Natural killer cell treated with Interleukin-12 subunit alpha and Interleukin-12 subunit beta and Interleukin-15 and Interleukin-18, amount 100 ng/mL, for 72 hours (primary cell): Measurements from ENCODE around the gene SPPL2B. TPM values are rescaled to one million over a fixed set of nuclear protein-coding genes. Genes with fewer than 3 reads are reported as not detected.
"Not testable (repeated sequence)": the region's sequence is repeated elsewhere in the genome, so short reads cannot be mapped to it uniquely, and the experiment has no call there.

Experiments used
- ATAC-seq, 2 donors: fragments of 150-1000 bp; cut with Tn5 transposase in 1 of 2; sonication (Bioruptor Pico), chemical (Tn5 transposase) in 1 of 2; 2 replicates each; pipeline ENCODE4 v1.10.0; 2021
- DNase-seq: peaks from one replicate; pipeline ENCODE4 v3.0.0; 2022; ENCODE audit warnings: low spot score
- H3K27ac Mint-ChIP-seq, 2 donors: 1 replicate in 1 of 2; 2 replicates in 1 of 2; pipeline ENCODE4 v1.8.0; 2022; ENCODE audit warnings: mixed read lengths in 2 of 2, mild to moderate bottlenecking in 1 of 2, moderate library complexity in 1 of 2
- H3K27me3 Mint-ChIP-seq, 2 donors: 1 replicate in 1 of 2; 2 replicates in 1 of 2; pipeline ENCODE4 v1.8.0; 2022; ENCODE audit warnings: mixed read lengths in 2 of 2
- H3K36me3 Mint-ChIP-seq: one replicate; pipeline ENCODE4 v1.8.0; 2022; ENCODE audit warnings: mixed read lengths
- H3K4me1 Mint-ChIP-seq, 2 donors: 1 replicate in 1 of 2; 2 replicates in 1 of 2; pipeline ENCODE4 v1.8.0; 2022; ENCODE audit warnings: low read depth in 2 of 2, mixed read lengths in 2 of 2, mild to moderate bottlenecking in 1 of 2
- H3K4me3 Mint-ChIP-seq: one replicate; pipeline ENCODE4 v1.8.0; 2022; ENCODE audit warnings: mixed read lengths
- H3K9me3 Mint-ChIP-seq: 2 replicates; pipeline ENCODE4 v1.8.0; 2022; ENCODE audit warnings: mixed read lengths
- total RNA-seq, 2 donors: library from RNA; stranded (reverse); gene quantifications; one replicate each; pipeline ENCODE4 v1.2.3, GENCODE V29; 2022

The SPPL2B gene
- total RNA-seq, 2 donors from 2014 or later = 41.3 to 97.6 TPM

DNA sequence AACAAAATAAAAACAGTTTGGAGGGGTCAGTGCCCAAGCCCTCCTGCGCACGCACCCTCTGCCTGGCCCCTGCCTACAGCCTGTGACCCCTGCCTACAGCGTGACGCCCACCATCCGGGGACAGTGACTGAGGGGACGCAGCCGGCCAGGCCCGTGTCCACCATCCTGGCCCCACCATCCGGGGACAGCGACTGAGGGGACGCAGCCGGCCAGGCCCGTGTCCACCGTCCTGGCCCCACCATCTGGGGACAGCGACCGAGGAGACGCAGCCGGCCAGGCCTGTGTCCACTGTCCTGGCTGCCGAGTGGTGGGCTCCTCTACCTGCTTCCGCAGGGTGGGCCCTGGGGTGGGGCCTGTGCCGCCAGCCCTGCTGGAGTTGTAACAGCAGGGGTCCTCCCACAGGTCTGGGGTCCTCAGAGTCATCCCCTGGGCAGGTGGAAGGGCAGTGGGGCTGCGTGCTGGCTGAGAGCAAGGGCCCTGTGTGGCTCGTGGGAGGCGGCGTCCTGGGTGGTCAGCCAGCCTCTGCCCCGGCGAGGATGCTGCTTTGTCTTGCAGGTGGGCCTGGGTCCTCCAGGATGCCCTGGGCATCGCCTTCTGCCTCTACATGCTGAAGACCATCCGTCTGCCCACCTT is 14.3 kb downstream of the SPPL2B start:
- no peaks in the 10 kb centered on the region for H3K9me3 Mint-ChIP-seq
- no peaks in the 10 kb centered on the region for H3K27me3 Mint-ChIP-seq
- no peak overlapping the region for H3K4me3 Mint-ChIP-seq
- no peak overlapping the region for H3K27ac Mint-ChIP-seq
- DNase-seq (no peak), ATAC-seq (peak in 1 of 2 donors; percentile 12)
- H3K36me3 Mint-ChIP-seq = no peaks in the 10 kb centered on the region
- H3K4me1 Mint-ChIP-seq = peaks cover 0 to 3% of the 10 kb centered on the region in 2 donors

DNA sequence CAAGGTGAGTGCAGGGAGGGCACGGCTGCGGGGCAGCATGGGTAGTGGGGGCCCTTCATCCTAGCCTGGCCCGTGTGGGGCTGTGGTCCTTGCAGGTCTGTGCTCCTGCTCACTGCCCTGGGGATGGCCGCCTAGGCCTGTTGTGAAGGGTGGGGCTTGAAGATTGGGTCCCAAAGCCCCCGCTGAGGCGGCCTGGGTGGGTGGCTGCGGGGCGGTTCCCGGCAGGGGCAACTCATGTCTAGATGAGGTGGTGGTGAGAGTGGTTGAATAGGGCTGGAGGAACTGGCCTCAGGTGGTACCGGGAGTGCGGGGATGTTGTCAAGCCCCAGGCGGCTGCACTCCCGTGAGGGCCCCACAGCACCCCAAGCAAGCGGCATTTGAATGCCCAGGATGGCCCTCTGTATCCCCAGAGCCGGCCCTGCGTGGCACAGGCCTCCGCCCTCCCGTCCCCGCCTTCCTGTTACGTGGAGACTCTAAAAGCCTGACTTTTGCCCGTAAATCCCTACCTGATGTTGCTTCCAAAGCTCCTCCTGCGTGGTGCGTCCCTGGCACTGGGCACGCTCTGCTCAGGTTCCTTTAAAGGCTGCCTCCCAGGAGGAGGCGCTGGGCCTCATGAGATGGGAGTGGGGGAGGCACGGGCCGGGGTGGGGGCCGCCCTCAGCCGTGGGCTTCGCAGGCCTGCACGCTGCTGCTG is 15.0 kb downstream of the SPPL2B start:
- no peak for DNase-seq
- Mint-ChIP-seq H3K27me3 (no peaks in the 10 kb centered on the region), H3K27ac (no peak overlapping the region), H3K9me3 (no peaks in the 10 kb centered on the region), H3K4me3 (no peak overlapping the region), H3K4me1 (peaks cover 0 to 3% of the 10 kb centered on the region in 2 donors), H3K36me3 (no peaks in the 10 kb centered on the region)
- ATAC-seq = peak; percentile 14 to 29

DNA sequence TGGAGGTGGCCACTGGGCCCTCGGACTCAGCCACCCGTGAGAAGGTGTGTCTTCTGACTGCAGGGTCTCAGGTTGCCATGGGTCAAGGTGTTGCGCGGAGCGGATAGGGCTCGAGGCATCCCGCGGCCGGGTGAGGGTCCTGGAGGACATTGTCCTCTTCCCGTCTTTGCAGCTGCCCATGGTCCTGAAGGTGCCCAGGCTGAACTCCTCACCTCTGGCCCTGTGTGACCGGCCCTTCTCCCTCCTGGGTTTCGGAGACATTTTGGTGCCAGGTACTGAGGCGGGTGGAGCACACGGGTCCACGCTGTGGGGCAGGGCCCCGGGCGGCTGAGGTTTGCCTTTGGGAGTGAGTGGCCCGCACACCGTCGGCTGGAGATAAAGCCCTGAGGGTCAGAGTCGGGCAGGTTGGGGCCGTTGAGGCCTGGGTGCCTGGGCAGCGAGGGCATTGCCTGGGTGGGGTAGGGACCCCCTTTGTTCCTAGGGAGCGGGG is 15.9 kb downstream of the SPPL2B start:
- Mint-ChIP-seq H3K4me1 (peaks cover 0 to 3% of the 10 kb centered on the region in 2 donors), H3K9me3 (no peaks in the 10 kb centered on the region), H3K27me3 (no peaks in the 10 kb centered on the region), H3K27ac (no peak overlapping the region), H3K4me3 (no peak overlapping the region), H3K36me3 (no peaks in the 10 kb centered on the region)
- no peak for ATAC-seq
- peak; percentile 50 for DNase-seq

DNA sequence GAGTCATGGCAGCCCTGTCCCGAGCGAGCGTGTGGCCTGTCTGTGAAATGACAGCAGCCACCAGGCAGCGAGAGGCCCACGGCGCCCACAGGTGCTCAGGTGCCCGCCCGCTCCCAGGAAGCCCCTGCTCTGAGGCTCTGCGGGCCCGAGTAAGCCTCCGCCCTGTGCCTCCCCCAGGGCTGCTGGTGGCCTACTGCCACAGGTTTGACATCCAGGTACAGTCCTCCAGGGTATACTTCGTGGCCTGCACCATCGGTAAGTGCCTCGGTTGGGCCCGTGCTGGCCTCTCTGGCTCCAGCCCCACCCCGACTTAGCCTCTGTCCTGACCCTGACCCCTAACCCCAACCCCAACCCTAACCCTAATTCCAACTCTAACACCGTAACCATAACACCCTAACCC is 16.6 kb downstream of the SPPL2B start:
- Mint-ChIP-seq H3K36me3 (no peaks in the 10 kb centered on the region), H3K4me3 (no peak overlapping the region), H3K27ac (no peak overlapping the region), H3K4me1 (peaks cover 0 to 3% of the 10 kb centered on the region in 2 donors), H3K27me3 (no peaks in the 10 kb centered on the region), H3K9me3 (no peaks in the 10 kb centered on the region)
- ATAC-seq (no peak), DNase-seq (no peak)

DNA sequence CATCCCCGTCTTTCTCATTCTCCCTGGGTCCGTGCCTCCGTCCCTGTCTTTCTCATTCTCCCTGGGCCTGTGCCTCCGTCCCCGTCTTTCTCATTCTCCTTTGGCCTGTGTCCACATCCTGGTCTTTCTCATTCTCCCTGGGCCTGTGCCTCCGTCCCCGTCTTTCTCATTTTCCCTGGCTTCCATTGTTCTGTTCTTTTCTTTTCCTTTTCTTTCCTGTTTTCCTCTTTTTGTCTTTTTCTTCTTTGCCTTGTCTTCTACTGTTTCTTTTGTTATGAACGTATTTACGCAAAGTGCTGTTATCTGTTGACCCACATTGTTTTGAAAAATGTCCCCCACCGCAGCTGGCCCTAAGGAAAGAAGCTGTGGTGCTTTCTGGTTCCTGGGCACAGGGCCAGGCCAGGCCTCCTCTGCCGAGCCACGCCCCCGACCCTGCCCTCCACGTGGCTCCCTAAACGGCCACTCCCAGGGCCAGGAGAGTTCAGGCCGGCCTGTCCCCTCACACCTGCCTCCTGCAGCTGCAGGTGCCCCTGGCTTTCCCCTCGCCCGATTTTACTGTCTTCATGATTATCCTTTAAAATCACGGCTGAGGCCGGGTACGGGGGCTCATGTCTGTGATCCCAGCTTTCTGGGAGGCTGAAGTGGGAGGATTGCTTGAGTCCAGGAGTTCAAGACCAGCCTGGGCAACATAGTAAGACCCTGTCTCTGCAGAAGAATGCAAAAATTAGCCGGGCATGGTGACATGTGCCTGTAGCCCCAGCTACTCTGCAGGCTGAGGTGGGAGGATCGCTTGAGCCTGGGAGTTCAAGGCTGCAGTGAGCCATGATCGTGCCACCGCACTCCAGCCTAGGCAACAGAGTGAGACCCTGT is 17.5 kb downstream of the SPPL2B start:
- H3K36me3 Mint-ChIP-seq = no peaks in the 10 kb centered on the region
- H3K27me3 Mint-ChIP-seq = no peaks in the 10 kb centered on the region
- no peak overlapping the region for H3K4me3 Mint-ChIP-seq
- no peaks in the 10 kb centered on the region for H3K9me3 Mint-ChIP-seq
- H3K27ac Mint-ChIP-seq = no peak overlapping the region
- H3K4me1 Mint-ChIP-seq = peaks cover 0 to 3% of the 10 kb centered on the region in 2 donors
- ATAC-seq (no peak), DNase-seq (no peak)

DNA sequence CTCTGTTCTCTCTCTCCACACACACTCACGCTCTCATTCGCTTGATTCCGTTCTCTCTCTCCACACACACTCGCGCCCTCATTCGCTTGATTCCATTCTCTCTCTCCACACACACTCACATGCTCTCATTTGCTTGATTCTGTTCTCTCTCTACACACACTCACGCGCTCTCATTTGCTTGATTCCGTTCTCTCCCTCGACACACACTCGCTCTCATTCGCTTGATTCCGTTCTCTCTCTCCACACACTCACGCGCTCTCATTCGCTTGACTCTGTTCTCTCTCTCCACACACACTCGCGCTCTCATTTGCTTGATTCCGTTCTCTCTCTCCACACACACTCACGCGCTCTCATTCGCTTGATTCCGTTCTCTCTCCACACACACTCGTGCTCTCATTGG is 21.3 kb downstream of the SPPL2B start:
- H3K36me3 Mint-ChIP-seq, H3K27ac Mint-ChIP-seq, DNase-seq, H3K27me3 Mint-ChIP-seq, H3K9me3 Mint-ChIP-seq, H3K4me3 Mint-ChIP-seq, H3K4me1 Mint-ChIP-seq, ATAC-seq: not testable (repeated sequence)

DNA sequence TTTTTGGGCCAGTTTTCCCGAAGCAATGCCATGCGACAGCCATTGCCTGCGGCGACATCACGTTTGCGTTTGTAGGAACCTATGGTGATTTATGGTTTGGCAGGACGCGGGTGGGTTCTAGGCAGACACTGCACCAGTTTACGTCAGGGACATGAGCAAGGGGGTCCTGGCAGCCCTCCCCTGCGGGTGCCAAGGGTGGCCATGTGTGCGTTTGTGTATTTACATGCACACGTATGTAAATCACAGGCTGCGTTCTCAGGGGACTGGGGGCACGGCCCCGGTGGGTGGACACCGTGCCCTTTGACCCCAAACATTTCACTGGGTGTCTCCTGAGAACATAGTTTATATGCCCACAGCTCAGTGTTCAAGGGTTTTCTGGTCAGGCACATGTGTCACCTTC is 22.2 kb downstream of the SPPL2B start:
- no peak for ATAC-seq
- no peak for DNase-seq
- H3K4me1 Mint-ChIP-seq = peaks cover 0 to 3% of the 10 kb centered on the region in 2 donors
- H3K36me3 Mint-ChIP-seq = no peaks in the 10 kb centered on the region
- H3K27ac Mint-ChIP-seq = no peak overlapping the region
- no peak overlapping the region for H3K4me3 Mint-ChIP-seq
- no peaks in the 10 kb centered on the region for H3K9me3 Mint-ChIP-seq
- no peaks in the 10 kb centered on the region for H3K27me3 Mint-ChIP-seq

DNA sequence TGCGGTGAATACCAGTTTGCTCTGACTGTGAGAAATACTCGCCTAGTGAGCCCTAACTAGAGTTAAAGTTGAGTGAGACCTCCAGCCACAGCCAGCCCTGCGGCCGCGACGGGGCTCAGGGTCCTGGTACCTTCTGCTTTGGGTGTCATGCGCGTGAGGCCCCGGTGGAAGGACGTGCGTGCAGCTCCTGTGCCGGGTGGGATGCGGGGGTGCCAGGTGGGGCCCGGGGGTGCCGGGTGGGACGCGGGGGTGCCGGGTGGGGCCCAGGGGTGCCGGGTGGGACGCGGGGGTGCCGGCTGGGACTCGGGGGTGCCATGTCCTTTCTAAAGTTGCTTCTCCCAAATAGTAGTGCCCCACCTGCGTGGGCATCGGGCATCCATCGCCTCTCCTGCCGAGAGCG is 23.1 kb downstream of the SPPL2B start:
- ATAC-seq (no peak), DNase-seq (no peak)
- no peaks in the 10 kb centered on the region for H3K27me3 Mint-ChIP-seq
- H3K9me3 Mint-ChIP-seq = no peaks in the 10 kb centered on the region
- H3K27ac Mint-ChIP-seq = no peak overlapping the region
- no peaks in the 10 kb centered on the region for H3K36me3 Mint-ChIP-seq
- H3K4me1 Mint-ChIP-seq = no peaks in the 10 kb centered on the region
- no peak overlapping the region for H3K4me3 Mint-ChIP-seq

DNA sequence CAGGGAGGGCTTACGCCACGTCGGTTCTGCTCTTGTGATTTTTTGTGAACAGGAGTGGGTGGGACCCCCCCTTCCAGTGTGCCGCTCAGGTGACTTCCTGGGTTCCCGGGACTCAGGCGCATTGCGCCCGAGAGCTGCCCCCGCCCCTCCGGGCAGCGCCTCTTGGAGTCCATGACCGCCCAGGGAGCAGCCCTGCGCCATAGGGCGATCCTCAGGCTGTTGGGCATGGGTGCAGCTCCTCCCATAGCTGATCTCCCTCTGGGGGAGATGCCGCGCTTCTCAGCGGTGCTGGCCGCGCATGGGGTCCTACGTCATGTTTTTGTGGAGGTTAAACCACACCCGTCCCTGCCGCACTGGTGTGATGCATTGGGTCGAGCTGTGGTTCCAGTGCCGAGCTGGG is 23.6 kb downstream of the SPPL2B start:
- no peaks in the 10 kb centered on the region for H3K36me3 Mint-ChIP-seq
- H3K9me3 Mint-ChIP-seq = no peaks in the 10 kb centered on the region
- no peak overlapping the region for H3K4me3 Mint-ChIP-seq
- H3K27me3 Mint-ChIP-seq = no peaks in the 10 kb centered on the region
- ATAC-seq = no peak
- no peak overlapping the region for H3K27ac Mint-ChIP-seq
- no peak for DNase-seq
- H3K4me1 Mint-ChIP-seq = peaks cover 0 to 1% of the 10 kb centered on the region in 2 donors

DNA sequence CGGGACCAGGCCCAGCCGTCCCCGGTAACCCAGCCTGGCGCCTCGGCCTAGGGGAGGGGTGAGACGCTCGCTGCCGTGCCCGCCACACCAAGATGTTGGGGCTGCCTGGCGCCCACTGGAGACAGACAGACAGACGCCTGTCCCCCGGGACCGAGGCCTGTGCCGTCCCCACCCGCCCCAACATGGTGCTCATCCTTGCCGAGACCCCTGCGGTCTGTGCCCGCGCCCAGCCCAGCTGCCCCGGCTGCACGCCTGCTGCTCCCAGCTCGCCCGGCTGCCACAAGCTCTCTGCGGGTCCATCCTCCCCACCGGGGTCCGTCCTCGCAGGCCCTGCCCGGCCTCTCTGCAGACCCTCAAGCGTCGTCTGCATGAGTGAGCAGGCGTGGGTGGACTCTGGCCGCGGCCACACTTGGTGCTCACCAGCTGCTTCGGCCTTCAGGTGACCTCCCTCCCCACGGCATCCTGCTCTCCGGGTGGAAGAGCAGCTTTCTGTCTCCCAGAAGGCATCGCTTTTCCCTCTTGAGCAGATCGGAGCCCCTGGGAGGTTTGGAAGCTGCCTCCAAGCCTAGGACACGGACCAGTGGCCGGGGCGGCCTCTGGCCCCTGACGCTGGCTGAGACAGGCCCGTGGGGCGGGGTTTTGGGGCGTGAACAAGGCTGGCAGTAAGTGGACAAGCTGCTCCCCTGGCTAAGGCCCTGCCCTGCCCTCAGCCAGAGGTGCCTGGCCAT is 24.8 kb downstream of the SPPL2B start:
- DNase-seq = no peak
- peaks cover 0 to 3% of the 10 kb centered on the region in 2 donors for H3K4me1 Mint-ChIP-seq
- no peak overlapping the region for H3K4me3 Mint-ChIP-seq
- H3K27me3 Mint-ChIP-seq = no peaks in the 10 kb centered on the region
- H3K9me3 Mint-ChIP-seq = no peaks in the 10 kb centered on the region
- peak in 1 of 2 donors; percentile 23 for ATAC-seq
- H3K27ac Mint-ChIP-seq = no peak overlapping the region
- no peaks in the 10 kb centered on the region for H3K36me3 Mint-ChIP-seq

DNA sequence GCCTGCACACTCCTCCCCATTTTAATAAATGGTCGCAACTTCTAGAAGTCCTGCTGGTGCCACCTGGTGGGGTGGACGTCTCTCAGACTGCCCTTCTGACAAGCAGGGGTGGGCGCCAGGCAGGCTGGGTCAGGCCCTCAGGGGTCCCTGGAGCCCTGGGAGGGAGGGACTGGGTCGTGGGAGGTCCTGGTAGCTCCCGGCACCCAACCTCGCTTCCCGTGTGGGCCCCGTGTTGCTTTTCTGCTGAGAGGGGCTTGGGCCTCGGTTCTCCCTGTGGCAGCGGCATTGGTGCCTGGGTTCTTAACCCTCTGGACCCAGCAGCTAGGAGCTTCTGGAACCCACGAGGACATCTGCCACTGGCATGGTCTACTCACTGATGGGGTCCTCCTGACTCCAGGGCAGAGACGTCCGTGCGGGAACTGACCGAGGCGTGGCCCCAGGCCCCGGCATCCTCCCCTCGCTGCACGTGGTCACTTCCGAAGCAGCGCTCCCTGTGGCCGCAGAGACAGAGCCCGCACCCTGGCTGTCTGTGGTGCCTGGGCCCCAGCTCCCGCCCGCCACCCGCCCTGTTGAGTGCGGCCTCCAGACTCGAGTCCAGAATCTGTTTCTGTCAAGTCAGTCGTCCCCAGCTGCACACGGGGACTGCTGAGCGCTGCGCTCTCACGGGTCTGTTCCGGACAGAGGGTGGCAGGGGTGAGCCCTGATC is 25.6 kb downstream of the SPPL2B start:
- peaks cover 0 to 3% of the 10 kb centered on the region in 2 donors for H3K4me1 Mint-ChIP-seq
- H3K36me3 Mint-ChIP-seq = no peaks in the 10 kb centered on the region
- no peaks in the 10 kb centered on the region for H3K27me3 Mint-ChIP-seq
- DNase-seq (no peak), ATAC-seq (no peak)
- no peak overlapping the region for H3K27ac Mint-ChIP-seq
- H3K9me3 Mint-ChIP-seq = no peaks in the 10 kb centered on the region
- no peak overlapping the region for H3K4me3 Mint-ChIP-seq

DNA sequence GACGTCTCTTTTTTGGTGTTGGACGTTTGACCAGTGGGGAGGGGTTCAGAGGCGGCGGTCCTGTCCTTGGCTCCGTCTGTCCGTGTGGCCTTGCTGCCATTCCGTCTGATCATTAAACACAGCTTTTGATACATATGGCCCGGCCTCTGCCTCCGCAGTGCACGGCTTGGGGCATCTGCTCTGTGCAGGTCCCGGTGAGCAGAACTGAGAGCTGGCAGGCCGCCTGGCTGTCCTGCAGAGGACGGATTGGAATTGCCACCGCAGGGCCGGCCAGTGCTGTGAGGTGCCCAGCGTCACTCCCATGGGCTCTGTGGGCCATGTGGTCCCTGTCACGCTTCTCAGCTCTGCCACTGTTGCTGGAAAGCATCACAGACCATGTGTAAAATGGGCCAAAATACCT is 26.2 kb downstream of the SPPL2B start:
- no peak for ATAC-seq
- Mint-ChIP-seq H3K9me3 (no peaks in the 10 kb centered on the region), H3K36me3 (no peaks in the 10 kb centered on the region)

More for the DNA sequence above, 26.2 kb downstream of the SPPL2B start:
- Mint-ChIP-seq H3K4me1 (peaks cover 0 to 3% of the 10 kb centered on the region in 2 donors), H3K27me3 (no peaks in the 10 kb centered on the region), H3K4me3 (no peak overlapping the region), H3K27ac (no peak overlapping the region)
- no peak for DNase-seq
